Spinal cord (tissue), 10 donors: ENCODE measurements around the gene DDR2. TPM values are rescaled to one million over a fixed set of nuclear protein-coding genes. Genes with fewer than 3 reads are reported as not detected.

Source experiments
- DNase-seq, 6 donors: peaks; one replicate each; pipeline versions ENCODE4 v3.0.0 to v3.0.0-alpha.2; 2013 to 2015; ENCODE audit warnings: low spot score in 6 of 6, low read depth in 4 of 6
- H3K27ac ChIP-seq: one replicate; pipeline ENCODE4 v1.5.1; 2013; ENCODE audit warnings: low read depth, low read length, control low read depth
- H3K27me3 ChIP-seq: one replicate; pipeline ENCODE4 v1.6.1; 2013; ENCODE audit warnings: low read length; ENCODE audit not compliant: control insufficient read depth, insufficient read depth
- H3K36me3 ChIP-seq: one replicate; pipeline ENCODE4 v1.6.1; 2013; ENCODE audit warnings: low read length; ENCODE audit not compliant: control insufficient read depth, insufficient read depth
- H3K4me1 ChIP-seq: one replicate; pipeline ENCODE4 v1.6.1; 2013; ENCODE audit warnings: low read length; ENCODE audit not compliant: control insufficient read depth, insufficient read depth
- H3K4me3 ChIP-seq: one replicate; pipeline ENCODE4 v1.5.1; 2013; ENCODE audit warnings: low read depth, low read length, control low read depth
- H3K9me3 ChIP-seq: one replicate; pipeline ENCODE4 v1.6.1; 2013; ENCODE audit warnings: low read length; ENCODE audit not compliant: control insufficient read depth, insufficient read depth
- WGBS: methylation state at CpG from one replicate; pipeline ENCODE4 v1.1.5; 2013; ENCODE audit warnings: missing lambda C conversion rate; ENCODE audit not compliant: insufficient coverage; 5-methylcytosine and 5-hydroxymethylcytosine counted together
- polyA plus RNA-seq, 2 donors: library from polyadenylated mRNA; unstranded; fragments of 120-200 nt; gene quantifications; one replicate each; pipeline ENCODE4 v1.2.1, GENCODE V29; 2013; ENCODE audit not compliant: insufficient read length in 2 of 2
- total RNA-seq, 2 donors: library from RNA; depleted of rRNA in 1 of 2; stranded (reverse); fragments of 120-200 nt in 1 of 2; fragments of >200 nt in 1 of 2; gene quantifications; one replicate each; pipeline versions ENCODE4 v1.2.3 to v1.2.4, GENCODE V29; 2013 to 2014
- donor health status: healthy.

DDR2 gene
- total and polyA plus RNA-seq, 4 donors = 11.1 to 96.3 (median 28.6) TPM

- Histone ChIP-seq H3K4me1 (no peaks in the 10 kb centered on the region), H3K27me3 (no peaks in the 10 kb centered on the region), H3K27ac (no peak overlapping the region), H3K4me3 (no peak overlapping the region), H3K36me3 (no peaks in the 10 kb centered on the region), H3K9me3 (no peaks in the 10 kb centered on the region)
- no peak for DNase-seq
- 87% methylated on average over 3 of the region's 5 CpGs for WGBS
These were observed 33.9 kb downstream of the DDR2 start for GRCh38 chr1:162666006-162666645.

GRCh38 chr1:162667381-162668080 lies 35.3 kb downstream of the DDR2 start:
- Histone ChIP-seq H3K9me3 (no peaks in the 10 kb centered on the region), H3K4me3 (no peak overlapping the region), H3K4me1 (no peaks in the 10 kb centered on the region), H3K27ac (no peak overlapping the region), H3K36me3 (no peaks in the 10 kb centered on the region), H3K27me3 (no peaks in the 10 kb centered on the region)
- DNase-seq = peak in 1 of 6 donors; percentile 65
- WGBS = 55% methylated on average over 1 of the region's 2 CpGs

- DNase-seq = no peak
- Histone ChIP-seq H3K4me1 (no peaks in the 10 kb centered on the region), H3K36me3 (no peaks in the 10 kb centered on the region), H3K27ac (no peak overlapping the region), H3K4me3 (no peak overlapping the region), H3K9me3 (no peaks in the 10 kb centered on the region), H3K27me3 (no peaks in the 10 kb centered on the region)
- WGBS = 80% methylated on average over 3 of the region's 8 CpGs
These were observed 38.8 kb downstream of the DDR2 start for GRCh38 chr1:162670928-162671663.

- WGBS = 87% methylated on average over 3 of the region's 5 CpGs
- DNase-seq = no peak
- no peak overlapping the region for H3K27ac ChIP-seq
These were observed 39.6 kb downstream of the DDR2 start for GRCh38 chr1:162671664-162672410.

GRCh38 chr1:162672622-162673260 lies 40.5 kb downstream of the DDR2 start:
- WGBS = 82% methylated on average over 2 of the region's 3 CpGs
- Histone ChIP-seq H3K27me3 (no peaks in the 10 kb centered on the region), H3K4me3 (no peak overlapping the region), H3K27ac (no peak overlapping the region), H3K9me3 (no peaks in the 10 kb centered on the region), H3K4me1 (no peaks in the 10 kb centered on the region), H3K36me3 (no peaks in the 10 kb centered on the region)
- peak in 1 of 6 donors; percentile 86 for DNase-seq

More at GRCh38 chr1:162671664-162672410, 39.6 kb downstream of the DDR2 start:
- H3K9me3 ChIP-seq = no peaks in the 10 kb centered on the region
- no peaks in the 10 kb centered on the region for H3K4me1 ChIP-seq
- no peak overlapping the region for H3K4me3 ChIP-seq
- no peaks in the 10 kb centered on the region for H3K36me3 ChIP-seq
- no peaks in the 10 kb centered on the region for H3K27me3 ChIP-seq

GRCh38 chr1:162674034-162674608 lies 41.9 kb downstream of the DDR2 start:
- H3K27me3 ChIP-seq = no peaks in the 10 kb centered on the region
- H3K9me3 ChIP-seq = no peaks in the 10 kb centered on the region
- DNase-seq = peak in 1 of 6 donors; percentile 13
- no peak overlapping the region for H3K4me3 ChIP-seq
- no peaks in the 10 kb centered on the region for H3K4me1 ChIP-seq
- no peak overlapping the region for H3K27ac ChIP-seq
- WGBS = 88% methylated on average over 1 of the region's 2 CpGs
- H3K36me3 ChIP-seq = no peaks in the 10 kb centered on the region

- Histone ChIP-seq H3K4me3 (no peak overlapping the region), H3K9me3 (no peaks in the 10 kb centered on the region), H3K4me1 (no peaks in the 10 kb centered on the region), H3K27ac (no peak overlapping the region), H3K27me3 (no peaks in the 10 kb centered on the region), H3K36me3 (no peaks in the 10 kb centered on the region)
- DNase-seq = peak in 1 of 6 donors; percentile 24
- 43% methylated on average over 1 of the region's 2 CpGs for WGBS
These were observed 43.8 kb downstream of the DDR2 start for GRCh38 chr1:162676087-162676486.

- H3K4me3 ChIP-seq = no peak overlapping the region
- 84% methylated on average over 2 of the region's 7 CpGs for WGBS
- H3K4me1 ChIP-seq = no peaks in the 10 kb centered on the region
- peak in 1 of 6 donors; percentile 68 for DNase-seq
- no peak overlapping the region for H3K27ac ChIP-seq
- no peaks in the 10 kb centered on the region for H3K27me3 ChIP-seq
- no peaks in the 10 kb centered on the region for H3K36me3 ChIP-seq
- H3K9me3 ChIP-seq = no peaks in the 10 kb centered on the region
These were observed 44.5 kb downstream of the DDR2 start for GRCh38 chr1:162676750-162677149.
